Activated CD4-positive, alpha-beta T cell treated with anti-CD3 and anti-CD28 coated beads, Interleukin-10, Interleukin-2, amounts not matched to agents 100 ng/mL and 50 ng/mL, durations not matched to agents 16 hours and 8 hours (primary cell): ENCODE data around the gene SHQ1.
"Not testable (repeated sequence)": the region's sequence is repeated elsewhere in the genome, so short reads cannot be mapped to it uniquely, and the experiment has no call there.

Experiments used
- DNase-seq: peaks from one replicate; pipeline ENCODE4 v3.0.0-alpha.2; 2020

SHQ1 gene

GRCh38 chr3:72745146-72745999 is 102.9 kb downstream of the SHQ1 start:
- no peak for DNase-seq

GRCh38 chr3:72744330-72744729 is 103.9 kb downstream of the SHQ1 start:
- DNase-seq: no peak

GRCh38 chr3:72739531-72740466 is 108.4 kb downstream of the SHQ1 start:
- no peak for DNase-seq

DNA sequence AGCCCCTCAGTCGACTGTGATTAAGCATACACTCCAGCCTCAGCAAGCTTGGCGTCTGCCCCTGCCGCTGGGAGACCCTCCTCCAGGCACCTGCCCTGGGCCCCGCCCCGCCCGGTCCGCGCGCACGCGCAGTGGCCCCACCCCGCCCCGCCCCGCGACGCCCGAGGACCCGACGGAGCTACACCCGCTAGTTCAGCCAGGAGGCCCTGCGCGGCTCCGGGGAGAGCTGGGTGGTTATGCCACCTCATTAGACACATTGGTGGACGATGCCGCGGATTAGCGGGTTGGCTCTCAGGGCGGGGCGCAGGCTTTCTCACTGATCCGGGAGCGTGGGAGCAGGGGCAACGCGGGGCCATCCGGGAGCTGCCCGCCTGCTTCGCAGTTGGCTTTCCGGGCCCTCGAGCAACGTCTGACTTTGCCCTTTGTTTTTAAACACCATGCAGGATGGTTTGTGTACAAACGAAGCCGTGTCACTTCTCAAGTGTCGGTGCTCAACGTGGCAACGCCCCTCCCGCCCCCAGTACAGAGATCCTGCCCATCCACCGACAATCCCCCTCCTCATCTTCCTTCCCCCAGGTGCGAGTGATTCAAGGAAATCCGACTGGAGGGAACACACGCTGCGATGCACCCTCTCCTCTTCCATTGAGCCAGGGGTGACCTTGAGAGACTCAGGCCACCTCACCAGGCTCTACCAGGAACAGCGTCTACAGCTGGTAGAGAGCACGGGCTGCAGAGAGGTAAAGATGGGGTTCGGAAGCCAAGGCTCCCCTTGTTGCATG is 109.3 kb downstream of the SHQ1 start:
- peak; percentile 79 for DNase-seq

GRCh38 chr3:72735072-72735471 is 113.2 kb downstream of the SHQ1 start:
- not testable (repeated sequence) for DNase-seq

DNA sequence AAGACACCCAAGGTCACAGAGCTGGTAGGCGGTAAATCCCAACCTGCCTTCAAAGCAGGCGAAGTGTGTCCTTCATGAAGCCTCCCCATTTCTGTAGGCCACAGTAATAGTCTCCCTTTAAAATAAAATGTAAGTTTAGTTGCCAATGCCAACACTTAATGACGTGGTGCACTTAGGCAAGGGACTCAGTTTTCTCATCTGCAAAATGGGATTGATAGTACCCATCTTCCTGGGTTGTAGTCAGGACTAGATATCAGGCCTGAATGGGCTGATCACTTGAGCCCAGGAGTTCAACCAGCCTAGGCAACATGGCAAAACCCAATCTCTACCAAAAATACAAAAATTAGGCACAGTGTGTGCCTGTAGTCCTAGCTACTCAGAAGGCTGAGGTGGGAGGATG is 114.6 kb downstream of the SHQ1 start:
- no peak for DNase-seq

DNA sequence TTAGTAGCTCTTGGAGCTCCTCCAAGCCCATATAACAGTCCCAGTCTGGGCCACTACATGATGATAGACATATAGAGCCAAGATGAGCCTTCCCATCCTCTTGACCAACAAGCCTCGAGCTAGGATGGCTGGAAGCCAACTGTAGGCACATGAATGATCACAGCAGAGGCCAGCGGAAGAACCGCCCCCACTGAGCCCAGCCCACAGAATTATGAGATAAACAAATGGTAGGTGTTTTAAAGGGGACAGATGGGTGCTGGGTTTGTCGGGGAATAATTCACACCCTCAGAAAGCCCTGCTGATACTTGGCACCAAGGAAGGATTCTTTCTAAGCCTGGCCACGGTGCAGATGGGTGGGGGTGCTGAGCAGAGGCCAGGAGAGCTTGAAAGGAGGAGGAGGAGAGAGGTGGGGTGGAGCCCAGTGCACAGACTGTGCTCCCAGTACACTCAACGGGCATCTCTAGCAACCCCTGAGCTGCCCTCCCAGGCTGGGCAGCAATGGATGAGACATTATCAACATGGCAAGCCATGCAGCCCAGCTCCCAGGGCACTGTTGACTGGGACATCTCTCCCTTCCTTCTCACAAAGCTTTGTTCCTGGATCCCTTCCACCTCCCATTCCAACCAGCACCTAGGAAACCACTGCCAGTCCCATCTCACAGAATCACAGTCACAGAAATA is 115.4 kb downstream of the SHQ1 start:
- DNase-seq: not testable (repeated sequence)

DNA sequence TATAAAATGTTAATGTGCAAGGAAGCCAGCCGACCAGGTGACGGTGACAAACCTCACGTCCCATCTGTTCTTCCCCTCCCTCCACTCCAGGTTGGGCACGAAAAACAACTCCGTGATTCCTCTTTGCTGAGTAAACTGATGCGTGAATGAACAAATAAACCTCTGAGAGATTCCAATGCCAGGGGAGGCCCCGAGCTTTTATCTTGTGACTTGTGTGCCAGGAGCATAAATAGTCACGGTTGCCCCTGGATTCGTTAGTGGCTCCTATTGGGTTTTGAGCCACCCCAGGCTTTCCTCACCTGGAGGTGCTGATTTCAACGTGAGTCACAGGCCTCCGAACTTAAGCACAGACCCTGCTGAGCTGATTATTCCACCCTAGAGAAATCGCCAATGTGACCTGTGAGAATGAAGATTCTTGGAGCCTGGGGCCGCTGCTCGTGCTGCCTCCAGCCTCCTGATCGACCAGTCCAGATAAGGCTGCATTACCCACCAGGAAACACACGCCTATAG is 119.2 kb downstream of the SHQ1 start:
- DNase-seq: no peak

DNA sequence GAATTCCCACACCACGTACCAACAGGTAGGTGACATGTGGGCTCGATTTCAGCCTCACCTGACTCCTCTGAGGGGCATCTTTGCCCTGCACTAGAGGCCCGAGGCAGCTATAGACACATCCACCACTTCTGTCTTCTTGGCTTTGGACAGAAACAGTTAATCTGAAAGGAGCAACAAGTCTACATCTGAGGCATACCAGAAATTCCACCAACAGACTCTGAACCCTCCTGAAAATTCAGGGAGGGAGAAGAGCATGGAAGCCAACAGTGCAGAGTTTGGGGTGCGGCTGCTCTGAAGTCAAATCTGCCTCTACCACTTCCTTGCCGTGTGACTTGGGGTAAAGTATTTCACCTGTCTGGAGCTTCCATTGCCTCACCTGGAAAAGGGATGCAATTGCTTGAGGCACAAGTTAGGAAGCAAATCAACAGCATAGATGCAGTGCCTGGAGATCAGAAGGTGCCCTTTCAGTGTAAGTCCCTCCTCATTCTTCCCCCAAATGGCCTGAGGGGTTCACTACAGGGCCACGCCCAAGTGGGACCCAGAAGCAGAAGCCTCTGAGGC is 119.8 kb downstream of the SHQ1 start:
- DNase-seq: no peak

DNA sequence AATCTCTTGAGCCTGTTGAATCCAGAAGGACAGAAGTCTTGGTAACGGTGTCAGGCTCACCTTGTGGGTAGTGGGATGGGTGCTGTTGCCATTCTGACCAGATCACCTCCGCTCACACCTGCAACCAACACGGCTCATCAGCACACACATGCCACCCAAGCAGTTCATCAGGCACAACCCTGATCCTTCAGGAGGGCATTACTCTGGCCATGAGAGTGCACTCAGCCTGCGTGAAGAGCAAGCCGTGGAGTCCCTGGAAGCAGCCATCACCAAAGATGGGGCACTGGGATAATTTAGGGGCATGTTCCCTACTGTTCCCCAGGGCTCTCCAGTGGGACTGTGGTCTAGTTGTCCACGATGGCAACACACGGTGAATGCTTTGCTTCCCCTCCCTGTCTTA is 120.5 kb downstream of the SHQ1 start:
- no peak for DNase-seq

DNA sequence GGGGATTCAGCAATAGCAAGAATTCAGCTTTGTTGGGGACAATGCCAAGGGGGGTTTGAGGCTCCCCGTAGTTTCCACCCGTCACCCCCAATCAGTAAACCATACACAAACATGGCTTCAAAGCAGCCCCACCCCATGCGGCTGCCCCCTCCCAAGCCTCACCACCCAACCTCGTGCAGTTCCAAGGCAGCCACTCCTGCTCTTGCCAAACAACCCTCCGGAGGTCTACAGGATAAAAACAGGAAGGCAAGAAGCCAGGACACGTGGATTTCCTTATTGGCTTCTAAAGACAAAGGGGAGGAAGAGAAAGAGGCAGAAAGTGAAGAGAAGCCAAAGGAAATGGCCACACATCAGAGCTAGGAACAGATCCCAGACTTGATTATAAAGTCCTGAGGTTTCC is 121.1 kb downstream of the SHQ1 start:
- no peak for DNase-seq

DNA sequence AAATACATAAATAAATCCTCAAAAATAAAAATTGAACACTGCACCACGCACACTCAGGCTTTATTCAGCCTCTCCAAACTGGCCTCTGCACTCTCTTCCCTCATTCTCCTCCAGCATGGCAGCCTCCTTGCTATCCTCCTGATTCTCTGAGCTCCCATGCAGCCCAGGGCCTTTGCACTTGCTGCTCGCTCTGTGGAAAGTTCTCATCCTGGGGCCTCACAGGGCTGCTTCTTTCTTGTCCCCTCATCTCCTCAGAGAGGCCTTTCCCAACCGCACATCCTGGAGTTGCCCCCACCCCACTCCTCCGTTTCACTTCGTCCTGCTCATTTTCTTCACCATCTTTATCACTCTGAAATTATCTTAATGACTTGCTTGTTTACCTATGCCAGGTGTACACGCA is 123.0 kb downstream of the SHQ1 start:
- DNase-seq: no peak

GRCh38 chr3:72724070-72724469 is 124.2 kb downstream of the SHQ1 start:
- DNase-seq: no peak

- DNase-seq: peak; percentile 63
Observed at GRCh38 chr3:72722930-72723726, 125.1 kb downstream of the SHQ1 start.

GRCh38 chr3:72721683-72722381 is 126.4 kb downstream of the SHQ1 start:
- no peak for DNase-seq

DNA sequence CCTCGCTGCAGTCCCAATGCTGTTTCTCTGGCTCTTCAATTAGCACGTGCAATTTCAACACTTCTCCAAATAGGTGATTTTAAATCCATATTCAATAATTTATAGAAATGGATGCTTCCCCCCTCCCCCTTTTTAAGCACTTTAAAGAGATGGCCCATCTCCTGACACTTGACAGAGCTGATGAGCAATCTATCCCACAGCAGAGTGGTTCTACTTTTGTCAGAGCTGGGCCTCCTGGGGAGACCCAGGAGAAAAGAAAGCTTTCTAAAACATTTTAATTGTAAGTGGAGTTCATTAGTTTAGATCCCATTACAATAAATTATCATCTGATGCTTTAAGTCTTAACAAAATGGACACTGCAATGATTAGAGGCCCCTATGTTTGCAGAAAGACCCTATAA is 127.7 kb downstream of the SHQ1 start:
- no peak for DNase-seq

GRCh38 chr3:72719137-72719536 is 129.1 kb downstream of the SHQ1 start:
- DNase-seq: no peak

GRCh38 chr3:72714135-72714534 is 134.1 kb downstream of the SHQ1 start:
- not testable (repeated sequence) for DNase-seq

- not testable (repeated sequence) for DNase-seq
Observed at GRCh38 chr3:72710471-72710870, 137.8 kb downstream of the SHQ1 start.

GRCh38 chr3:72708441-72708840 is 139.8 kb downstream of the SHQ1 start:
- no peak for DNase-seq
